ENCODE data around the gene PLXDC2.

- TF ChIP-seq POLR2AphosphoS5 (IDR thresholded peaks at IDR 0.05) (no peak), EP300 (IDR thresholded peaks at IDR 0.05) (no peak), POLR2A (IDR thresholded peaks at IDR 0.05) (no peak)
- TF ChIP-seq, protein P1, sequence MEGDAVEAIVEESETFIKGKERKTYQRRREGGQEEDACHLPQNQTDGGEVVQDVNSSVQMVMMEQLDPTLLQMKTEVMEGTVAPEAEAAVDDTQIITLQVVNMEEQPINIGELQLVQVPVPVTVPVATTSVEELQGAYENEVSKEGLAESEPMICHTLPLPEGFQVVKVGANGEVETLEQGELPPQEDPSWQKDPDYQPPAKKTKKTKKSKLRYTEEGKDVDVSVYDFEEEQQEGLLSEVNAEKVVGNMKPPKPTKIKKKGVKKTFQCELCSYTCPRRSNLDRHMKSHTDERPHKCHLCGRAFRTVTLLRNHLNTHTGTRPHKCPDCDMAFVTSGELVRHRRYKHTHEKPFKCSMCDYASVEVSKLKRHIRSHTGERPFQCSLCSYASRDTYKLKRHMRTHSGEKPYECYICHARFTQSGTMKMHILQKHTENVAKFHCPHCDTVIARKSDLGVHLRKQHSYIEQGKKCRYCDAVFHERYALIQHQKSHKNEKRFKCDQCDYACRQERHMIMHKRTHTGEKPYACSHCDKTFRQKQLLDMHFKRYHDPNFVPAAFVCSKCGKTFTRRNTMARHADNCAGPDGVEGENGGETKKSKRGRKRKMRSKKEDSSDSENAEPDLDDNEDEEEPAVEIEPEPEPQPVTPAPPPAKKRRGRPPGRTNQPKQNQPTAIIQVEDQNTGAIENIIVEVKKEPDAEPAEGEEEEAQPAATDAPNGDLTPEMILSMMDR (IDR thresholded peaks at IDR 0.05): no peak
Observed at GRCh38 chr10:20185116-20185515, 368.9 kb downstream of the PLXDC2 start.
